Parathyroid adenoma (tissue), 2 donors: Measurements from ENCODE around the gene CLCN6.

ENCODE experiments used
- H2AFZ ChIP-seq: fragments of 300-600 bp; sonication (generic); one replicate; pipeline ENCODE4 v1.7.0; 2017; ENCODE audit warnings: antibody characterized with exemption, mild to moderate bottlenecking
- H3K27ac ChIP-seq: fragments of 300-600 bp; sonication (generic); one replicate; pipeline ENCODE4 v1.7.0; 2017
- H3K27me3 ChIP-seq: fragments of 300-600 bp; sonication (generic); one replicate; pipeline ENCODE4 v1.7.0; 2017; ENCODE audit warnings: low read length; ENCODE audit not compliant: control insufficient read depth, insufficient read depth
- H3K36me3 ChIP-seq: fragments of 300-600 bp; sonication (generic); one replicate; pipeline ENCODE4 v1.7.0; 2017; ENCODE audit warnings: low read length; ENCODE audit not compliant: control insufficient read depth, insufficient read depth
- H3K4me1 ChIP-seq: fragments of 300-600 bp; sonication (generic); one replicate; pipeline ENCODE4 v1.7.0; 2017; ENCODE audit warnings: control low read depth
- H3K4me2 ChIP-seq: fragments of 300-600 bp; sonication (generic); one replicate; pipeline ENCODE4 v1.7.0; 2017; ENCODE audit warnings: low read length
- H3K4me3 ChIP-seq: fragments of 300-600 bp; sonication (generic); one replicate; pipeline ENCODE4 v1.7.0; 2017; ENCODE audit warnings: low read depth, low read length
- H3K79me2 ChIP-seq: fragments of 300-600 bp; sonication (generic); one replicate; pipeline ENCODE4 v1.7.0; 2017; ENCODE audit warnings: control low read depth
- H3K9ac ChIP-seq: fragments of 300-600 bp; sonication (generic); one replicate; pipeline ENCODE4 v1.7.0; 2017; ENCODE audit warnings: mild to moderate bottlenecking
- H3K9me3 ChIP-seq: fragments of 300-600 bp; sonication (generic); one replicate; pipeline ENCODE4 v1.7.0; 2017; ENCODE audit warnings: low read length; ENCODE audit not compliant: control insufficient read depth
- CTCF ChIP-seq: fragments of 300-600 bp; sonication (generic); IDR thresholded peaks from one replicate; pipeline ENCODE4 v1.7.0; 2017; ENCODE audit warnings: antibody characterized with exemption, mild to moderate bottlenecking
- donor health status: primary hyperparathyroidism.

Gene CLCN6

GRCh38 chr1:11822091-11822490 lies 16.1 kb downstream of the CLCN6 start:
- Histone ChIP-seq H3K9ac (no peak overlapping the region), H3K4me3 (no peak overlapping the region), H3K9me3 (no peaks in the 10 kb centered on the region), H3K4me2 (no peak overlapping the region), H3K27ac (no peak overlapping the region), H3K4me1 (no peaks in the 10 kb centered on the region), H2AFZ (no peak overlapping the region), H3K36me3 (no peaks in the 10 kb centered on the region), H3K79me2 (no peaks in the 10 kb centered on the region), H3K27me3 (no peaks in the 10 kb centered on the region)
- no peak for TF ChIP-seq CTCF

GRCh38 chr1:11823366-11824137 lies 17.6 kb downstream of the CLCN6 start:
- H3K79me2 ChIP-seq: no peaks in the 10 kb centered on the region
- no peaks in the 10 kb centered on the region for H3K9me3 ChIP-seq
- no peak overlapping the region for H3K4me3 ChIP-seq
- no peaks in the 10 kb centered on the region for H3K4me1 ChIP-seq
- no peak for TF ChIP-seq CTCF
- no peaks in the 10 kb centered on the region for H3K27me3 ChIP-seq
- H3K27ac ChIP-seq: no peak overlapping the region
- H2AFZ ChIP-seq: no peak overlapping the region
- H3K9ac ChIP-seq: no peak overlapping the region
- no peaks in the 10 kb centered on the region for H3K36me3 ChIP-seq
- H3K4me2 ChIP-seq: no peak overlapping the region

- H3K4me2 ChIP-seq: no peak overlapping the region
- no peak overlapping the region for H3K4me3 ChIP-seq
- H2AFZ ChIP-seq: no peak overlapping the region
- H3K79me2 ChIP-seq: no peaks in the 10 kb centered on the region
- H3K36me3 ChIP-seq: no peaks in the 10 kb centered on the region
- no peaks in the 10 kb centered on the region for H3K9me3 ChIP-seq
- no peaks in the 10 kb centered on the region for H3K4me1 ChIP-seq
- no peak overlapping the region for H3K27ac ChIP-seq
- H3K27me3 ChIP-seq: no peaks in the 10 kb centered on the region
- TF ChIP-seq CTCF: no peak
- H3K9ac ChIP-seq: no peak overlapping the region
Measured at GRCh38 chr1:11825131-11825530, 19.1 kb downstream of the CLCN6 start.

GRCh38 chr1:11826946-11827345 lies 21.0 kb downstream of the CLCN6 start:
- H3K36me3 ChIP-seq: no peaks in the 10 kb centered on the region
- no peaks in the 10 kb centered on the region for H3K4me1 ChIP-seq
- no peak for TF ChIP-seq CTCF
- H3K4me3 ChIP-seq: no peak overlapping the region
- H3K27ac ChIP-seq: no peak overlapping the region
- H3K79me2 ChIP-seq: no peaks in the 10 kb centered on the region
- H3K4me2 ChIP-seq: no peak overlapping the region
- no peaks in the 10 kb centered on the region for H3K27me3 ChIP-seq
- no peak overlapping the region for H2AFZ ChIP-seq
- H3K9ac ChIP-seq: no peak overlapping the region
- H3K9me3 ChIP-seq: no peaks in the 10 kb centered on the region

- no peak overlapping the region for H3K27ac ChIP-seq
- no peak overlapping the region for H3K9ac ChIP-seq
- no peaks in the 10 kb centered on the region for H3K4me1 ChIP-seq
- no peak for TF ChIP-seq CTCF
- no peaks in the 10 kb centered on the region for H3K79me2 ChIP-seq
- no peak overlapping the region for H3K4me3 ChIP-seq
- H2AFZ ChIP-seq: no peak overlapping the region
- no peak overlapping the region for H3K4me2 ChIP-seq
- no peaks in the 10 kb centered on the region for H3K36me3 ChIP-seq
- no peaks in the 10 kb centered on the region for H3K27me3 ChIP-seq
- H3K9me3 ChIP-seq: no peaks in the 10 kb centered on the region
Measured at GRCh38 chr1:11828511-11828910, 22.5 kb downstream of the CLCN6 start.
